Thyroid gland (tissue), 4 donors: ENCODE measurements around the gene PHF21B. TPM values are rescaled to one million over a fixed set of nuclear protein-coding genes. Genes with fewer than 3 reads are reported as not detected.
A peak's percentile ranks its signal among the peaks of the same experiment; 100 is the strongest.

Source experiments
- DNase-seq, 2 donors: peaks; one replicate each; pipeline ENCODE4 v3.0.0-alpha.2; 2019
- H3K27ac ChIP-seq, 3 donors: fragments of 200-600 bp; sonication (generic); 1 replicate in 2 of 3; 2 replicates in 1 of 3; pipeline ENCODE4 v1.5.1; 2016 to 2019; ENCODE audit warnings: mild to moderate bottlenecking in 1 of 3, moderate library complexity in 1 of 3
- H3K27me3 ChIP-seq: fragments of 200-600 bp; sonication (generic); one replicate; pipeline ENCODE4 v1.5.1; 2019
- H3K36me3 ChIP-seq, 2 donors: fragments of 200-600 bp; sonication (generic); one replicate each; pipeline ENCODE4 v1.5.1; 2016 to 2019
- H3K4me1 ChIP-seq, 2 donors: fragments of 200-600 bp; sonication (generic); one replicate each; pipeline ENCODE4 v1.5.1; 2017 to 2019
- H3K4me3 ChIP-seq, 3 donors: fragments of 200-600 bp; sonication (generic); replicated peaks in 1 of 3; 1 replicate in 2 of 3; 2 replicates in 1 of 3; pipeline ENCODE4 v1.5.1; 2016; ENCODE audit warnings: mild to moderate bottlenecking in 1 of 3
- H3K9me3 ChIP-seq: fragments of 200-600 bp; sonication (generic); one replicate; pipeline ENCODE4 v1.5.1; 2017
- POLR2A ChIP-seq, 2 donors: fragments of 450-650 bp; IDR thresholded peaks; one replicate each; pipeline ENCODE4 v1.6.1; 2017; ENCODE audit warnings: antibody characterized with exemption in 2 of 2, mild to moderate bottlenecking in 2 of 2, moderate library complexity in 1 of 2
- WGBS, 2 donors: methylation state at CpG; one replicate each; pipeline ENCODE4 v1.1.5; 2017; 5-methylcytosine and 5-hydroxymethylcytosine counted together
- intact Hi-C: fragments of 100-400 bp; cut with DNase I; formaldehyde crosslinking; loops from one replicate; pipeline ENCODE4 v1.15.1; 2023
- total RNA-seq, 4 donors: library from RNA; depleted of rRNA; stranded (reverse); fragments of >200 nt; gene quantifications; one replicate each; pipeline ENCODE4 v1.2.3, GENCODE V29; 2016
- TF ChIP-seq, protein P1 (sequence below), 6 experiments: fragments of 200-600 bp in 3 of 6; fragments of 450-650 bp in 3 of 6; sonication (generic) in 3 of 6; IDR thresholded peaks; one replicate each; pipeline ENCODE4 v1.5.1; 2016 to 2019; ENCODE audit warnings: antibody characterized with exemption in 6 of 6, mild to moderate bottlenecking in 2 of 6, inconsistent platforms in 1 of 6, moderate library complexity in 1 of 6

Gene PHF21B
- total RNA-seq, 4 donors from 2014 or later = 0.33 to 8.9 (median 2.2) TPM

- 3 to 6% methylated on average over 21 of the region's 21 CpGs for WGBS, 2 donors
- Histone ChIP-seq H3K36me3 (no peaks in the 10 kb centered on the region), H3K4me1 (peaks cover 15 to 27% of the 10 kb centered on the region in 2 donors), H3K9me3 (no peaks in the 10 kb centered on the region), H3K4me3 (peak overlapping the region; percentile 16 to 69 (median 55)), H3K27ac (peak overlapping the region; percentile 14 to 82 (median 74)), H3K27me3 (no peaks in the 10 kb centered on the region)
- no peak for TF ChIP-seq POLR2A (IDR thresholded peaks at IDR 0.05)
- TF ChIP-seq, protein P1, sequence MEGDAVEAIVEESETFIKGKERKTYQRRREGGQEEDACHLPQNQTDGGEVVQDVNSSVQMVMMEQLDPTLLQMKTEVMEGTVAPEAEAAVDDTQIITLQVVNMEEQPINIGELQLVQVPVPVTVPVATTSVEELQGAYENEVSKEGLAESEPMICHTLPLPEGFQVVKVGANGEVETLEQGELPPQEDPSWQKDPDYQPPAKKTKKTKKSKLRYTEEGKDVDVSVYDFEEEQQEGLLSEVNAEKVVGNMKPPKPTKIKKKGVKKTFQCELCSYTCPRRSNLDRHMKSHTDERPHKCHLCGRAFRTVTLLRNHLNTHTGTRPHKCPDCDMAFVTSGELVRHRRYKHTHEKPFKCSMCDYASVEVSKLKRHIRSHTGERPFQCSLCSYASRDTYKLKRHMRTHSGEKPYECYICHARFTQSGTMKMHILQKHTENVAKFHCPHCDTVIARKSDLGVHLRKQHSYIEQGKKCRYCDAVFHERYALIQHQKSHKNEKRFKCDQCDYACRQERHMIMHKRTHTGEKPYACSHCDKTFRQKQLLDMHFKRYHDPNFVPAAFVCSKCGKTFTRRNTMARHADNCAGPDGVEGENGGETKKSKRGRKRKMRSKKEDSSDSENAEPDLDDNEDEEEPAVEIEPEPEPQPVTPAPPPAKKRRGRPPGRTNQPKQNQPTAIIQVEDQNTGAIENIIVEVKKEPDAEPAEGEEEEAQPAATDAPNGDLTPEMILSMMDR (IDR thresholded peaks at IDR 0.05) = no peak
- peak; percentile 17 to 29 for DNase-seq
- intact Hi-C loops = no loop called here
Measured at GRCh38 chr22:45006111-45006963, 3.5 kb downstream of the PHF21B start.

DNA sequence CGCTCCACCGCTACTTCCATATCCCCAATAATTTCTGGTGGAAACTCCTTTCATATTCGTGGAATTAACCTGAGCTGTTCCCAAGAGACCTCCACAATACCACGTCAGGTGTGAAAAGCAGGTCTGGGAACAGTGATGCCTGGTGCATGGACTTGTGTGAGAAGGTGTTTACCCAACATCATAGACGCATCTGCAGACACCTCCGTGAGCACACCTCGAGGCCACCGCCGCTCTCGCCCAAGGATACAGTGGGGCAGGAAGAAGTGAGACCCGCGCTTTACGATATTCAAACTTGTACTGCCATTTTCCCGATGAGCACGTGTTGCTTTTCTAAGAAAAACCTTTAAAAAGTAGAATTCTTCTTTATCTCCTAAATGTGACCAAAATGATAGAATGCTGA, 8.2 kb downstream of the PHF21B start:
- H3K27me3 ChIP-seq = no peaks in the 10 kb centered on the region
- no peaks in the 10 kb centered on the region for H3K9me3 ChIP-seq
- H3K4me3 ChIP-seq = no peak overlapping the region
- DNase-seq = no peak
- no peak overlapping the region for H3K27ac ChIP-seq
- H3K4me1 ChIP-seq = peaks cover 0 to 11% of the 10 kb centered on the region in 2 donors
- intact Hi-C loops = no loop called here
- H3K36me3 ChIP-seq = no peaks in the 10 kb centered on the region
- TF ChIP-seq, protein P1 (IDR thresholded peaks at IDR 0.05) = no peak
- TF ChIP-seq POLR2A (IDR thresholded peaks at IDR 0.05) = no peak
- WGBS, 2 donors = 92 to 96% methylated on average over 15 of the region's 15 CpGs

DNA sequence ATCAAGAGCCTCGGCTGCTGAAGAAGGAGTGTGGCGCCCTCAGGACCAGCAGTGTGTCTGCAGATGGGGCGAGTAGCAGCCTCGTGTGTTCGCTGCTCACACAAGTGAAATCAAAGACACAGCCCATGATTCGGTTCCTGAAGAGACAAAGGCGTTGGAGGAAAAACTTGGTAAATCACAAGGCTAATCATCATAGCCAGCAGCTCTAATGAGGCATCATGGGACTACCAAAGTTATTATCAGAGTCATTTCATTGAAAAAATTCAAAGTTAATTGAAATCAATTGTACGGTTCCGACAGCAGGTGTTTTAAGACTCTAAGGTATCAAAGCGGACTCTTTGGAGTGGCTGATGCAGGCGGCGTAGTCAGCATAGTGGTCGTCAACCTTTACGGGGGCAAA, 9.5 kb downstream of the PHF21B start:
- intact Hi-C loops = no loop called here
- Histone ChIP-seq H3K4me1 (peaks cover 0 to under 1% of the 10 kb centered on the region in 2 donors), H3K9me3 (no peaks in the 10 kb centered on the region), H3K27ac (no peak overlapping the region), H3K27me3 (no peaks in the 10 kb centered on the region), H3K4me3 (no peak overlapping the region), H3K36me3 (no peaks in the 10 kb centered on the region)
- TF ChIP-seq, protein P1 (IDR thresholded peaks at IDR 0.05) = no peak
- TF ChIP-seq POLR2A (IDR thresholded peaks at IDR 0.05) = no peak
- DNase-seq = no peak
- 92 to 95% methylated on average over 14 of the region's 14 CpGs for WGBS, 2 donors

DNA sequence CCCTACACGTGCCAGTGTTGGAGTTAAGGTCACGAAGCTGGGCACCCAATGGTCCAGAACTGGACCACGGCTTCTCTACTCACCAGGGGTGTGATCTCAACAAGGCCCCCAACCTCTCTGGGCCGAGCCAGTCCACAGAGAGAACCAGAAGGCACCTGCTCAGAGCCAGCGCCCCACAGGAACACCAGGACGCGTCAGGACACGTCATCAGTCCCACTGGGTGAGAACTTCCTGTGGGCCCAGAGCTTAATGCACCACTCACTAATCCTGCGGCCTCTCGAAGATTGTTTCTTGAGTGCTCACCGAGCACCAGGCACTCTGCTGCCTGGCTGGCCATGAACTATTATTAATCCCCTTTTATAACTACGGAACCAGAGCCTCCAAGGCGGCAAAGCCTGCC, 10.1 kb downstream of the PHF21B start:
- intact Hi-C loops = no loop called here
- no peak overlapping the region for H3K27ac ChIP-seq
- H3K4me1 ChIP-seq = no peaks in the 10 kb centered on the region
- H3K36me3 ChIP-seq = no peaks in the 10 kb centered on the region
- H3K27me3 ChIP-seq = no peaks in the 10 kb centered on the region
- DNase-seq = no peak
- H3K9me3 ChIP-seq = no peaks in the 10 kb centered on the region
- H3K4me3 ChIP-seq = no peak overlapping the region
- TF ChIP-seq, protein P1 (IDR thresholded peaks at IDR 0.05) = no peak
- TF ChIP-seq POLR2A (IDR thresholded peaks at IDR 0.05) = no peak
- WGBS, 2 donors = 84 to 86% methylated on average over 13 of the region's 13 CpGs

DNA sequence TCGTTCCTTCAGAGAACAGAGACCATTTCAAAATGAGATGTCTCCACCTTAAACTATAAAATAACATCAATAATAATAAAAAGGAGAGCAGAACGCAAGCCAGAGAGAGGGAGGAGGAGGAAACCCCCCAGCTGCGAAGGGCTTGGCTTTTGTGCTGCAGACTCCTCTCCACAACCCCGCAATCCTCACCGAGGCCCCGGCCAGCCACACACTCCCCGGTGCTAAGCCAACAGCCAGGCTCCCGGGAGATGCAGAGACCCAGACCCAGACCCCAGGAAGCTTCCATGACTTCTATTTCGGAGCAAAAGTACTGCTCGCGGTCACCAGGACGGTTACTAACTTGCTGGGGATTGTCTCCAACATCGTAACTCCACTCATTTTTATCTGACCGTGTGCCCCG, 10.6 kb downstream of the PHF21B start:
- 85 to 91% methylated on average over 15 of the region's 15 CpGs for WGBS, 2 donors
- no peak for TF ChIP-seq POLR2A (IDR thresholded peaks at IDR 0.05)
- TF ChIP-seq, protein P1 (IDR thresholded peaks at IDR 0.05) = no peak
- H3K27me3 ChIP-seq = no peaks in the 10 kb centered on the region
- H3K27ac ChIP-seq = no peak overlapping the region
- H3K36me3 ChIP-seq = no peaks in the 10 kb centered on the region
- no peaks in the 10 kb centered on the region for H3K9me3 ChIP-seq
- H3K4me3 ChIP-seq = no peak overlapping the region
- H3K4me1 ChIP-seq = no peaks in the 10 kb centered on the region
- intact Hi-C loops = no loop called here
- no peak for DNase-seq
